Thyroid gland (tissue), 4 donors: ENCODE results near the gene DUSP10. TPM values are rescaled to one million over a fixed set of nuclear protein-coding genes. Genes with fewer than 3 reads are reported as not detected.

ENCODE experiments used
- DNase-seq, 2 donors: peaks; one replicate each; pipeline ENCODE4 v3.0.0-alpha.2; 2019
- H3K27ac ChIP-seq, 3 donors: fragments of 200-600 bp; sonication (generic); 1 replicate in 2 of 3; 2 replicates in 1 of 3; pipeline ENCODE4 v1.5.1; 2016 to 2019; ENCODE audit warnings: mild to moderate bottlenecking in 1 of 3, moderate library complexity in 1 of 3
- H3K27me3 ChIP-seq: fragments of 200-600 bp; sonication (generic); one replicate; pipeline ENCODE4 v1.5.1; 2019
- H3K36me3 ChIP-seq, 2 donors: fragments of 200-600 bp; sonication (generic); one replicate each; pipeline ENCODE4 v1.5.1; 2016 to 2019
- H3K4me1 ChIP-seq, 2 donors: fragments of 200-600 bp; sonication (generic); one replicate each; pipeline ENCODE4 v1.5.1; 2017 to 2019
- H3K4me3 ChIP-seq, 3 donors: fragments of 200-600 bp; sonication (generic); replicated peaks in 1 of 3; 1 replicate in 2 of 3; 2 replicates in 1 of 3; pipeline ENCODE4 v1.5.1; 2016; ENCODE audit warnings: mild to moderate bottlenecking in 1 of 3
- H3K9me3 ChIP-seq: fragments of 200-600 bp; sonication (generic); one replicate; pipeline ENCODE4 v1.5.1; 2017
- CTCF ChIP-seq, 6 experiments: fragments of 200-600 bp in 3 of 6; fragments of 450-650 bp in 3 of 6; sonication (generic) in 3 of 6; IDR thresholded peaks; one replicate each; pipeline ENCODE4 v1.5.1; 2016 to 2019; ENCODE audit warnings: antibody characterized with exemption in 6 of 6, mild to moderate bottlenecking in 2 of 6, inconsistent platforms in 1 of 6, moderate library complexity in 1 of 6
- POLR2A ChIP-seq, 2 donors: fragments of 450-650 bp; IDR thresholded peaks; one replicate each; pipeline ENCODE4 v1.6.1; 2017; ENCODE audit warnings: antibody characterized with exemption in 2 of 2, mild to moderate bottlenecking in 2 of 2, moderate library complexity in 1 of 2
- WGBS, 2 donors: methylation state at CpG; one replicate each; pipeline ENCODE4 v1.1.5; 2017; 5-methylcytosine and 5-hydroxymethylcytosine counted together
- intact Hi-C: fragments of 100-400 bp; cut with DNase I; formaldehyde crosslinking; loops from one replicate; pipeline ENCODE4 v1.15.1; 2023
- total RNA-seq, 4 donors: library from RNA; depleted of rRNA; stranded (reverse); fragments of >200 nt; gene quantifications; one replicate each; pipeline ENCODE4 v1.2.3, GENCODE V29; 2016

The DUSP10 gene
- total RNA-seq, 4 donors from 2014 or later: 7.2 to 13.8 (median 8.6) TPM

- Histone ChIP-seq H3K27ac (no peak overlapping the region), H3K4me3 (no peak overlapping the region), H3K4me1 (no peaks in the 10 kb centered on the region), H3K27me3 (no peaks in the 10 kb centered on the region), H3K9me3 (no peaks in the 10 kb centered on the region), H3K36me3 (no peaks in the 10 kb centered on the region)
- TF ChIP-seq POLR2A (IDR thresholded peaks at IDR 0.05) (no peak), CTCF (IDR thresholded peaks at IDR 0.05) (no peak)
- no peak for DNase-seq
- 82 to 83% methylated on average over 5 of the region's 5 CpGs for WGBS, 2 donors
- intact Hi-C loops: no loop called here
Observed at GRCh38 chr1:221768444-221769066, 26.7 kb upstream of the DUSP10 start.

GRCh38 chr1:221766210-221766609 is 24.3 kb upstream of the DUSP10 start:
- no peak for TF ChIP-seq POLR2A (IDR thresholded peaks at IDR 0.05)
- no peak for TF ChIP-seq CTCF (IDR thresholded peaks at IDR 0.05)
- 33 to 46% methylated on average over 1 of the region's 1 CpG for WGBS, 2 donors

DNA sequence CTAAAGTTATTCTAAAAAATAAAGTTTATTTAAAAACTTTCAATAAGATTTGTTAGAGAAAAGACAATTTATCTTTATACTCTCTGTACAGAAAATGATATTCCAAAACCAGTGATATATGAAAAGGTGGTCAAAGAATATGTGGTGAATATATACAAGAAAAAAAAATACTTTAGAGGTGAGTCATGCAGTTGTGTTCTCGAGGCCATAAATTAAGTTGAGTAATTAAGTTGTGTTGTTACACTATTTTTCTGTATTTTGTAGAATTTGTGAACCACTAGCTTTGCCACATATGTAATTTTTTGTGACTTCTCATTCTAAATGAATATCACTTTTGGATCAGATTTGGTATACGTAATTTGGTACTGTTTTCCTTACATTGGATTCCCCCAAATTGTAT is 23.6 kb upstream of the DUSP10 start:
- DNase-seq: no peak
- no peak overlapping the region for H3K27ac ChIP-seq
- no peaks in the 10 kb centered on the region for H3K9me3 ChIP-seq
- no peaks in the 10 kb centered on the region for H3K27me3 ChIP-seq
- TF ChIP-seq CTCF (IDR thresholded peaks at IDR 0.05): no peak
- TF ChIP-seq POLR2A (IDR thresholded peaks at IDR 0.05): no peak
- intact Hi-C loops: no loop called here
- H3K36me3 ChIP-seq: no peaks in the 10 kb centered on the region
- WGBS, 2 donors: 33 to 34% methylated on average over 2 of the region's 2 CpGs
- H3K4me1 ChIP-seq: no peaks in the 10 kb centered on the region
- H3K4me3 ChIP-seq: no peak overlapping the region

More at GRCh38 chr1:221766210-221766609, 24.3 kb upstream of the DUSP10 start:
- no peaks in the 10 kb centered on the region for H3K36me3 ChIP-seq
- no peak overlapping the region for H3K27ac ChIP-seq
- no peak for DNase-seq
- H3K9me3 ChIP-seq: no peaks in the 10 kb centered on the region
- H3K4me3 ChIP-seq: no peak overlapping the region
- intact Hi-C loops: no loop called here
- no peaks in the 10 kb centered on the region for H3K4me1 ChIP-seq
- H3K27me3 ChIP-seq: no peaks in the 10 kb centered on the region

DNA sequence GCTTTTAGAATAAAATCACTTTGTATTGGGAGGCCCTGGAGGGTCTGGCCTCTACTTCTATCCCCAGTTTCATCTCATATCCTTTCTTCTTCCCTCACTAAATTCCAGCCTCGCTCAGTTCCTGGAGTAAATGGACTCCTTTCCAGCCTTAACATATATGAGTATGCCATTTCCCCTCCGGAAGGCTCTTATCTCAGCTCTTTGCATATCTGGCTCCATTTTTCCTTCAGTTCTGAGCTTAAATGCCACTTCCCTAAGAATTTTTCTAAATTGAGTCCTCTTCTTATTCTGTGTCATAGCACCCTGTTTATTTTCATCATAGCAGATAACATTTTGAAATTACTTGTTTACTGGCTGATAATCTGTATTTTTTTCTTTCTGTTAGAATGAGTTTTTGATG is 20.2 kb upstream of the DUSP10 start:
- H3K4me1 ChIP-seq: no peaks in the 10 kb centered on the region
- no peak for DNase-seq
- no peaks in the 10 kb centered on the region for H3K27me3 ChIP-seq
- H3K36me3 ChIP-seq: no peaks in the 10 kb centered on the region
- WGBS, 2 donors: 93 to 95% methylated on average over 2 of the region's 2 CpGs
- intact Hi-C loops: no loop called here
- TF ChIP-seq CTCF (IDR thresholded peaks at IDR 0.05) (no peak), POLR2A (IDR thresholded peaks at IDR 0.05) (no peak)
- no peak overlapping the region for H3K4me3 ChIP-seq
- no peak overlapping the region for H3K27ac ChIP-seq
- no peaks in the 10 kb centered on the region for H3K9me3 ChIP-seq

DNA sequence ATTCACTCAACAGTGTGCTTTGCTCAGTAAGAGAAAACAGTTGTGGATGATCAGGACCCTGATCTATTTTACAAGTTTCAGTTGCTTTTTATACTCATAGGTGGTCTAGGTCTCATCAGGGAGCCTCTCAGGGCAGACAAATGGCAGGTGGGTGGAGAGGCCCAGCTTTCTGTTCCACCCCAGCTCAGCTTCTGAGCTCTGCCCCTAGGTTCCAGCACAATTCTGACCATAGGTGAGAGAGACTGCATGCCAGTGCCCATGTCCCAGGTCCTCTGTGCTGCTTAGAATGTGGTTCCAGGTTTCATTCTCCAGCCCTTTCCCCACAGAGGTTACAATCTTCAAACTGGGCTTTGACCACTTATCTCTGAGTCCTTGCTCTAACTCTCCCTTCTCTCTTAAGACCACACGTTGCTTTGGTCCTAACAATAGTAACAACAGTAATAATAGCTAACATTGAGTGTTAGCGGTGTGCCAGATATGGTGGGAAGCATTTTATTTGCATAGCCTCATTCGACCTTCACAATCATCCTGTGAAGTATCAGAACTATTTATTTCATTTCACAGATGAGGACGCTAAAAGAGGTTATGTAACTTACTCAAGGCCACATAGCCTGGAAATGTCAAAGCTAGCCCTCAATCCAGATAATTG is 19.6 kb upstream of the DUSP10 start:
- TF ChIP-seq CTCF (IDR thresholded peaks at IDR 0.05) (no peak), POLR2A (IDR thresholded peaks at IDR 0.05) (no peak)
- Histone ChIP-seq H3K27me3 (no peaks in the 10 kb centered on the region), H3K9me3 (no peaks in the 10 kb centered on the region), H3K27ac (no peak overlapping the region), H3K4me1 (peaks cover 0 to 3% of the 10 kb centered on the region in 2 donors), H3K36me3 (no peaks in the 10 kb centered on the region), H3K4me3 (no peak overlapping the region)
- 86 to 90% methylated on average over 4 of the region's 4 CpGs for WGBS, 2 donors
- intact Hi-C loops: no loop called here
- DNase-seq: no peak
